ENCODE results near the gene ATPAF1.

Gene ATPAF1

DNA sequence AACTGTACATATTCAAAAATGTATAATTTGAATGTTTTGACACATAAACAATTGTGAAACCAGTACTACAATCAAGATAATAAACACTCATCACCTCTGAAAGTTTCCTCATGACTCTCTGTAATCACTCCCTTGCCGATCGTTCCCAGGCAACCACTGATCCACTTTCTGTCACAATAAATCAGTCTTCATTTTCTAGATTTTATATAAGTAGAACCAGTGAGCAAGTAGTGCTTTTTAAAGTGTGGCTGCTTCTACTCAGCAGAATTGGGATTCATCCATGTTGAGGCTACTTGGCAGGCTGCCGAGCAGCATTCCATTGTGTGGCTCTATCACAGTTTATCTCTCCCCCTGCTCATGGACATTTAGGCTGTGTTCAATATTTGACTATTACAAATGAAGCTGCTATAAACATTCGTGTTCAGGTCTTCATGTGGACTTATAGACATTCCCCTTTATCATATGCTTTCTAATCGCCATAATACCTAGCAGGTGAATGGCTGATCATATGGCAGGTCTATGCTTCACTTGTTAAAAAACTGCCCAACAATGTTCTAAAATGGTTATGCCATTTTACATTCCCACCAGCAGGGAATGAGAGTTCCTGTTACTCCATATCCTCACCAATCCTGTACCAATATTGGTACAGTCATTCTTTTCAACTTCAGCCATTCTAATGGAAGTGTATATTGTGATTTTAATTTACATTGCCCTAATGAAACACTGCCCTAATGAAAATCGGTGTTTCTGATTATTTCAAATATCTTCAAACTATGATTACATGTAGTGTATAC lies 24.0 kb upstream of the ATPAF1 start:
- H3K9me3 ChIP-seq = no peaks in the 10 kb centered on the region
- H3K27ac ChIP-seq = no peak overlapping the region
- TF ChIP-seq, protein P1, sequence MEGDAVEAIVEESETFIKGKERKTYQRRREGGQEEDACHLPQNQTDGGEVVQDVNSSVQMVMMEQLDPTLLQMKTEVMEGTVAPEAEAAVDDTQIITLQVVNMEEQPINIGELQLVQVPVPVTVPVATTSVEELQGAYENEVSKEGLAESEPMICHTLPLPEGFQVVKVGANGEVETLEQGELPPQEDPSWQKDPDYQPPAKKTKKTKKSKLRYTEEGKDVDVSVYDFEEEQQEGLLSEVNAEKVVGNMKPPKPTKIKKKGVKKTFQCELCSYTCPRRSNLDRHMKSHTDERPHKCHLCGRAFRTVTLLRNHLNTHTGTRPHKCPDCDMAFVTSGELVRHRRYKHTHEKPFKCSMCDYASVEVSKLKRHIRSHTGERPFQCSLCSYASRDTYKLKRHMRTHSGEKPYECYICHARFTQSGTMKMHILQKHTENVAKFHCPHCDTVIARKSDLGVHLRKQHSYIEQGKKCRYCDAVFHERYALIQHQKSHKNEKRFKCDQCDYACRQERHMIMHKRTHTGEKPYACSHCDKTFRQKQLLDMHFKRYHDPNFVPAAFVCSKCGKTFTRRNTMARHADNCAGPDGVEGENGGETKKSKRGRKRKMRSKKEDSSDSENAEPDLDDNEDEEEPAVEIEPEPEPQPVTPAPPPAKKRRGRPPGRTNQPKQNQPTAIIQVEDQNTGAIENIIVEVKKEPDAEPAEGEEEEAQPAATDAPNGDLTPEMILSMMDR (IDR thresholded peaks at IDR 0.05) = no peak
- H3K36me3 ChIP-seq = peaks cover 78% of the 10 kb centered on the region
- no peaks in the 10 kb centered on the region for H3K4me1 ChIP-seq (ENCODE audit: control insufficient read depth in 1 of 2, insufficient read depth in 1 of 2, low read depth in 1 of 2, low read length in 1 of 2)
- H3K27me3 ChIP-seq = no peaks in the 10 kb centered on the region
- no peak overlapping the region for H3K4me3 ChIP-seq (ENCODE audit: low read depth in 1 of 2, low read length in 1 of 2)

DNA sequence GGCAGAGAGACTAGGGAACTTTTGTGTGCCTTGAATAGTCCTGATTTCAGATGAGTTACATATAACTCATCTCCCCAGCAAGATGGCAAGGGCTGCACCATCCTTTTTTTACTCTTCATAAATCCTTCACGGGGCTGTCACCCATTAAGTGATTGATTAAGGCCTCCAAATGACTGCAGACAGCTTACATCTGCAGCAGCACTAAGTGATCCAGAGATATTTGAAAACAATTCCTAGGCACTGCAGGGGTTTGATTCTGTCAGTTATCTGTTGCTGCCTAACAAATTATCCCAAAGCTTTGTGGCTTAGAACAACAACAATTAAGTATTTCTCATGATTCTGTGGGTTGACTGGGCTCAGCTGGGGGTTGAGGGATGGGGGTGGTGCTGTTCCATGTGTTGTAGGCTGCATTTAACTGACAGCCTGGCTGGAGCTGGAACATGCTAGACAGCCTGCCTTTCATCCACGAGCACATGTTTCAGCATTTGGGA lies 22.8 kb upstream of the ATPAF1 start:
- H3K36me3 ChIP-seq = peaks cover 80% of the 10 kb centered on the region
- H3K9me3 ChIP-seq = no peaks in the 10 kb centered on the region
- H3K27ac ChIP-seq = no peak overlapping the region
- TF ChIP-seq, protein P1 (IDR thresholded peaks at IDR 0.05) = no peak
- H3K27me3 ChIP-seq = no peaks in the 10 kb centered on the region
- no peaks in the 10 kb centered on the region for H3K4me1 ChIP-seq (ENCODE audit: control insufficient read depth in 1 of 2, insufficient read depth in 1 of 2, low read depth in 1 of 2, low read length in 1 of 2)
- H3K4me3 ChIP-seq (ENCODE audit: low read depth in 1 of 2, low read length in 1 of 2) = no peak overlapping the region

DNA sequence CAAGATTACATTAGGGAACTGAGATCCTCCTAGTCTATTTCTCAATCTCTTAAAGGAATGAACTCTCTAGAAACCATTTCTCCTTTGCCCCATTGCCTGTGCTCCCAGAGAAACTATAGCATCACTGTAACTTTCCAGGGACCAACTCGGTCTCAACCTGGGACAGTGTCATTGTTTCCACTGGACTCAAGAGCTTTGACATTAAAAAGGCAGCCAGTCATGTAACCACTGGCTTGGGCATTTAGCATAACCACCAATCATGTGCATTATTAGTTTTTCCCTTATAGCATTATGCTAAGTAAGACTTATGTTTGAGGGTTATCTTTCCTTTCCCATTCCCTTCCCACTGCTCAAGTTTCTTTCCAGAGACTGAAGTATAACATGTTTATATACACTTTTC lies 21.7 kb upstream of the ATPAF1 start:
- Histone ChIP-seq H3K4me3 (ENCODE audit: low read depth in 1 of 2, low read length in 1 of 2) (no peak overlapping the region), H3K9me3 (no peaks in the 10 kb centered on the region), H3K27me3 (no peaks in the 10 kb centered on the region), H3K27ac (no peak overlapping the region), H3K36me3 (peaks cover 81% of the 10 kb centered on the region), H3K4me1 (ENCODE audit: control insufficient read depth in 1 of 2, insufficient read depth in 1 of 2, low read depth in 1 of 2, low read length in 1 of 2) (no peaks in the 10 kb centered on the region)
- TF ChIP-seq, protein P1 (IDR thresholded peaks at IDR 0.05) = no peak

DNA sequence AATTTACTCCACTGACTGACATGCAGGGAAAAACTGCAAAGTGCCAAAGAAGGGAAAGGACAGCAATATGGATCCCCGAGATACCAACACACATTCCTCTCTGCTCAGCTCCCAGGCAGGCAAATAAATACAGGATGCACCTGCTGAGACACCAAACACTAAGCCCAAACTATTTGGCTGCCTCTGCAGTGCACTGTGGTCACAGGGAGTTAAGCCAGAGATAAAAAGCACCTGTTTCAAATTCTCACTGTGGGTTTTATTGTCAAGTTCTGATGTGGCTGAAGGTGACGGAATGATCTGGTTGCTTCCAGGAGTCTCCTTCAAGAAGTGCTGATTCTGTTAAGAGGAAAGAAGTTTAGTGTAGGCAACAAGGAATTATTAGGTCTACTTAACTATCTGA lies 21.2 kb upstream of the ATPAF1 start:
- H3K27ac ChIP-seq = no peak overlapping the region
- no peaks in the 10 kb centered on the region for H3K4me1 ChIP-seq (ENCODE audit: control insufficient read depth in 1 of 2, insufficient read depth in 1 of 2, low read depth in 1 of 2, low read length in 1 of 2)
- no peak overlapping the region for H3K4me3 ChIP-seq (ENCODE audit: low read depth in 1 of 2, low read length in 1 of 2)
- no peaks in the 10 kb centered on the region for H3K27me3 ChIP-seq
- peaks cover 86% of the 10 kb centered on the region for H3K36me3 ChIP-seq
- TF ChIP-seq, protein P1 (IDR thresholded peaks at IDR 0.05) = no peak
- no peaks in the 10 kb centered on the region for H3K9me3 ChIP-seq

DNA sequence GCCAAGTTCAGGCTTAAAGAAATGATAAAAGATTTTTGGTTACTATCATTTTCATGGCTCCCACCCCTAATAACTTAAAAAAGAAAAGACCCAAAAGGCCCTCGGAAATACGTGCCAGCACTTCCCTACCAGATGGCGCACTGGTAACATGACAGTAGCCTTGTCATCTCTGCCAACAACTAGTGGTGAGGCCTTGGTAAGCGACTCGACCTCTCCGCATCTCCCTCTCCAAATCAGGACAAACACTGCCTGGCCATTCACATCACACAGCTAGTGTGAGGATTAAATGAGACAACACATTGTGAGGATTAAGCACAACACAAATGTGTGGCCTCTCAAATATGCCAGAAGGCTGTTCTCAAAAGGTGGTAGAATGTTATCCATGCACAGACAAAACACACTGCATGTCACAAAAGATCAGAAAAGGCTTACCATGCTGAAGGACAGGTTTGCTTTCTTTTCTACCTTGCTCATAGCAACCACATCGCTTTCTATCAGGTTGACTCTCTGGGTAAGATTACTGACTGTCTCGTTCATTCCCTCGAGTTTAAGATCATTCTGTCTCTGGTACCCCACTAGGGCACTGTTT lies 19.9 kb upstream of the ATPAF1 start:
- Histone ChIP-seq H3K4me1 (ENCODE audit: control insufficient read depth in 1 of 2, insufficient read depth in 1 of 2, low read depth in 1 of 2, low read length in 1 of 2) (no peaks in the 10 kb centered on the region), H3K4me3 (ENCODE audit: low read depth in 1 of 2, low read length in 1 of 2) (no peak overlapping the region), H3K36me3 (peaks cover 99% of the 10 kb centered on the region), H3K27ac (no peak overlapping the region), H3K9me3 (no peaks in the 10 kb centered on the region), H3K27me3 (no peaks in the 10 kb centered on the region)
- TF ChIP-seq, protein P1 (IDR thresholded peaks at IDR 0.05) = no peak

Measured in neutrophil (primary cell).